GM12891 (cell line): ENCODE measurements around the gene PDCD1LG2.
"Not testable (repeated sequence)": the region's sequence is repeated elsewhere in the genome, so short reads cannot be mapped to it uniquely, and the experiment has no call there.

Source experiments
- PAX5 ChIP-seq: IDR thresholded peaks from 2 replicates; pipeline ENCODE4 v1.6.1; 2011; ENCODE audit warnings: low read length, moderate library complexity, mild to moderate bottlenecking; ENCODE audit not compliant: insufficient read depth, severe bottlenecking
- POLR2A ChIP-seq: IDR thresholded peaks from 2 replicates; pipeline ENCODE4 v1.6.1; 2011; ENCODE audit warnings: low read depth, low read length, control low read depth
- POLR2AphosphoS5 ChIP-seq: IDR thresholded peaks from 2 replicates; pipeline ENCODE4 v1.6.1; 2011; ENCODE audit warnings: low read depth, low read length, control low read depth
- POU2F2 ChIP-seq: IDR thresholded peaks from 2 replicates; pipeline ENCODE4 v1.6.1; 2011; ENCODE audit warnings: low read depth, mild to moderate bottlenecking, control low read depth, low read length, moderate library complexity
- SPI1 ChIP-seq: IDR thresholded peaks from 2 replicates; pipeline ENCODE4 v1.6.1; 2011; ENCODE audit warnings: low read depth, low read length, control low read depth
- TAF1 ChIP-seq: IDR thresholded peaks from 2 replicates; pipeline ENCODE4 v1.6.1; 2011; ENCODE audit warnings: low read depth, low read length, control low read depth

DNA sequence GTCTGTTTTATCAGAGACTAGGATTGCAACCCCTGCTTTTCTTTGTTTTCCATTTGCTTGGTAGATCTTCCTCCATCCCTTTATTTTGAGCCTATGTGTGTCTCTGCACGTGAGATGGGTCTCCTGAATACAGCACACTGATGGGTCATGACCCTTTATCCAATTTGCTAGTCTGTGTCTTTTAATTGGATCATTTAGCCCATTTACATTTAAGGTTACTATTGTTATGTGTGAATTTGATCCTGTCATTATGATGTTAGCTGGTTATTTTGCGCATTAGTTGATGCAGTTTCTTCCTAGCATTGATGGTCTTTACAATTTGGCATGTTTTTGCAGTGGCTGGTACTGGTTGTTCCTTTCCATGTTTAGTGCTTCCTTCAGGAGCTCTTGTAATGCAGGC is 34.7 kb upstream of the PDCD1LG2 start:
- not testable (repeated sequence) for TF ChIP-seq POLR2A, POLR2AphosphoS5, TAF1, SPI1, POU2F2, PAX5
